HEK293 (cell line): Measurements from ENCODE around the gene ADI1.

Experiments
- CTCF ChIA-PET: fragments of 350-600 bp; formaldehyde crosslinking; extraction: SDS; loops from one replicate; lab custom pipeline; 2021; ENCODE audit warnings: antibody characterized with exemption; lab: Yijun Ruan, JAX
- POLR2A ChIA-PET: fragments of 300-600 bp; formaldehyde crosslinking; extraction: SDS; loops from one replicate; lab custom pipeline; 2020; ENCODE audit warnings: antibody characterized with exemption, inconsistent platforms; lab: Yijun Ruan, JAX
- H3K27ac ChIP-seq: fragments of 200-500 bp; sonication (Bioruptor generic); 2 replicates; pipeline ENCODE4 v1.5.1; 2014; ENCODE audit warnings: low read depth, low read length, control low read depth, inconsistent platforms; ENCODE audit errors: extremely low read depth
- H3K36me3 ChIP-seq, 2 experiments: fragments of 200-500 bp in 1 of 2; sonication (Bioruptor generic) in 1 of 2; 1 replicate in 1 of 2; 2 replicates in 1 of 2; pipeline ENCODE4 v1.5.1; 2014 to 2017; ENCODE audit warnings: inconsistent platforms in 2 of 2, low read length in 2 of 2; ENCODE audit not compliant: control insufficient read depth in 2 of 2, insufficient read depth in 1 of 2
- H3K4me1 ChIP-seq: fragments of 200-500 bp; sonication (Bioruptor generic); 2 replicates; pipeline ENCODE4 v1.5.1; 2014; ENCODE audit warnings: mild to moderate bottlenecking, low read length, inconsistent platforms; ENCODE audit not compliant: control insufficient read depth, insufficient read depth
- H3K4me3 ChIP-seq: 2 replicates; pipeline ENCODE4 v1.5.1; 2011; ENCODE audit warnings: low read depth, mild to moderate bottlenecking, control low read depth, low read length, moderate library complexity
- H3K9me3 ChIP-seq: fragments of 200-500 bp; sonication (Bioruptor generic); 2 replicates; pipeline ENCODE4 v1.5.1; 2014; ENCODE audit warnings: low read depth, low read length, inconsistent platforms; ENCODE audit not compliant: control insufficient read depth, insufficient read depth
- KLF1 ChIP-seq: fragments of 450-650 bp; formaldehyde crosslinking; IDR thresholded peaks from 2 replicates; pipeline ENCODE4 v1.5.1; 2016; ENCODE audit warnings: missing biosample characterization, missing genetic modification characterization
- KLF10 ChIP-seq: fragments of 450-650 bp; IDR thresholded peaks from 2 replicates; pipeline ENCODE4 v1.5.1; 2018; ENCODE audit warnings: missing biosample characterization, mild to moderate bottlenecking, missing genetic modification characterization
- KLF7 ChIP-seq: fragments of 450-650 bp; formaldehyde crosslinking; IDR thresholded peaks from 2 replicates; pipeline ENCODE4 v1.5.1; 2016; ENCODE audit warnings: missing biosample characterization, missing genetic modification characterization, borderline replicate concordance
- KLF9 ChIP-seq: fragments of 450-650 bp; formaldehyde crosslinking; IDR thresholded peaks from 2 replicates; pipeline ENCODE4 v1.5.1; 2016; ENCODE audit warnings: missing biosample characterization, missing genetic modification characterization, low read depth
- REPIN1 ChIP-seq: fragments of 450-650 bp; formaldehyde crosslinking; IDR thresholded peaks from 2 replicates; pipeline ENCODE4 v1.5.1; 2017; ENCODE audit warnings: missing biosample characterization, missing genetic modification characterization, low read depth
- TCF7L2 ChIP-seq: IDR thresholded peaks from 2 replicates; pipeline ENCODE4 v1.6.1; 2011; ENCODE audit warnings: low read depth, mild to moderate bottlenecking, inconsistent platforms, low read length, moderate library complexity, borderline replicate concordance
- WT1 ChIP-seq: fragments of 450-650 bp; formaldehyde crosslinking; IDR thresholded peaks from 2 replicates; pipeline ENCODE4 v1.5.1; 2016; ENCODE audit warnings: missing biosample characterization, missing genetic modification characterization
- ZFP41 ChIP-seq: fragments of 450-650 bp; formaldehyde crosslinking; IDR thresholded peaks from 2 replicates; pipeline ENCODE4 v1.5.1; 2016; ENCODE audit warnings: missing biosample characterization, missing genetic modification characterization, borderline replicate concordance
- ZNF114 ChIP-seq: fragments of 450-650 bp; formaldehyde crosslinking; IDR thresholded peaks from 2 replicates; pipeline ENCODE4 v1.5.0; 2017; ENCODE audit warnings: missing biosample characterization, missing genetic modification characterization
- ZNF146 ChIP-seq: fragments of 450-650 bp; formaldehyde crosslinking; IDR thresholded peaks from 2 replicates; pipeline ENCODE4 v1.5.1; 2016; ENCODE audit warnings: missing biosample characterization, missing genetic modification characterization
- ZNF155 ChIP-seq: fragments of 450-650 bp; formaldehyde crosslinking; IDR thresholded peaks from 2 replicates; pipeline ENCODE4 v1.5.1; 2016; ENCODE audit warnings: missing biosample characterization, missing genetic modification characterization
- ZNF211 ChIP-seq: fragments of 450-650 bp; formaldehyde crosslinking; IDR thresholded peaks from 2 replicates; pipeline ENCODE4 v1.5.1; 2016; ENCODE audit warnings: low read depth, missing biosample characterization, missing genetic modification characterization
- ZNF311 ChIP-seq: fragments of 450-650 bp; formaldehyde crosslinking; IDR thresholded peaks from 2 replicates; pipeline ENCODE4 v1.5.1; 2017; ENCODE audit warnings: missing biosample characterization, missing genetic modification characterization, borderline replicate concordance
- ZNF366 ChIP-seq: fragments of 450-650 bp; formaldehyde crosslinking; conservative IDR thresholded peaks from 2 replicates; pipeline ENCODE4 v1.5.1; 2016; ENCODE audit warnings: missing biosample characterization, missing genetic modification characterization
- ZNF510 ChIP-seq: fragments of 450-650 bp; formaldehyde crosslinking; IDR thresholded peaks from 2 replicates; pipeline ENCODE4 v1.5.1; 2018; ENCODE audit warnings: mild to moderate bottlenecking, missing genetic modification characterization, missing biosample characterization; ENCODE audit not compliant: insufficient replicate concordance
- ZNF518A ChIP-seq: fragments of 450-650 bp; formaldehyde crosslinking; conservative IDR thresholded peaks from 2 replicates; pipeline ENCODE4 v1.5.1; 2016; ENCODE audit warnings: low read depth, missing biosample characterization, missing genetic modification characterization
- ZNF544 ChIP-seq: fragments of 450-650 bp; formaldehyde crosslinking; IDR thresholded peaks from 2 replicates; pipeline ENCODE4 v1.5.0; 2017; ENCODE audit warnings: missing biosample characterization, missing genetic modification characterization
- ZNF580 ChIP-seq: fragments of 450-650 bp; formaldehyde crosslinking; IDR thresholded peaks from 2 replicates; pipeline ENCODE4 v1.5.1; 2016; ENCODE audit warnings: missing biosample characterization, missing genetic modification characterization
- ZNF624 ChIP-seq: fragments of 450-650 bp; formaldehyde crosslinking; IDR thresholded peaks from 2 replicates; pipeline ENCODE4 v1.5.1; 2017; ENCODE audit warnings: missing biosample characterization, missing genetic modification characterization
- ZSCAN5A ChIP-seq: fragments of 450-650 bp; formaldehyde crosslinking; IDR thresholded peaks from 2 replicates; pipeline ENCODE4 v1.5.1; 2016; ENCODE audit warnings: missing biosample characterization, missing genetic modification characterization
- TF ChIP-seq, protein P1 (sequence below): fragments of 450-650 bp; formaldehyde crosslinking; IDR thresholded peaks from 2 replicates; pipeline ENCODE4 v1.5.1; 2017; ENCODE audit warnings: missing biosample characterization, mild to moderate bottlenecking, missing genetic modification characterization, moderate library complexity
- TF ChIP-seq, protein P2 (sequence below): fragments of 450-650 bp; formaldehyde crosslinking; IDR thresholded peaks from 2 replicates; pipeline ENCODE4 v1.5.1; 2016; ENCODE audit warnings: missing biosample characterization, missing genetic modification characterization, low read depth
- TF ChIP-seq, protein P3 (sequence below): fragments of 450-650 bp; formaldehyde crosslinking; IDR thresholded peaks from 2 replicates; pipeline ENCODE4 v1.5.1; 2017; ENCODE audit warnings: missing biosample characterization, missing genetic modification characterization

Gene ADI1

GRCh38 chr2:3505771-3506170, 13.6 kb downstream of the ADI1 start:
- H3K36me3 ChIP-seq: peaks cover 3 to 38% of the 10 kb centered on the region in 2 experiments
- TF ChIP-seq ZNF146 (tag by site-specific recombination) (no peak), KLF1 (tag by site-specific recombination) (peak; percentile 47; the same call in 1 of the 2 replicates), ZNF211 (tag by site-specific recombination) (no peak), KLF7 (tag by site-specific recombination) (no peak), KLF10 (no peak)
- TF ChIP-seq, protein P1, sequence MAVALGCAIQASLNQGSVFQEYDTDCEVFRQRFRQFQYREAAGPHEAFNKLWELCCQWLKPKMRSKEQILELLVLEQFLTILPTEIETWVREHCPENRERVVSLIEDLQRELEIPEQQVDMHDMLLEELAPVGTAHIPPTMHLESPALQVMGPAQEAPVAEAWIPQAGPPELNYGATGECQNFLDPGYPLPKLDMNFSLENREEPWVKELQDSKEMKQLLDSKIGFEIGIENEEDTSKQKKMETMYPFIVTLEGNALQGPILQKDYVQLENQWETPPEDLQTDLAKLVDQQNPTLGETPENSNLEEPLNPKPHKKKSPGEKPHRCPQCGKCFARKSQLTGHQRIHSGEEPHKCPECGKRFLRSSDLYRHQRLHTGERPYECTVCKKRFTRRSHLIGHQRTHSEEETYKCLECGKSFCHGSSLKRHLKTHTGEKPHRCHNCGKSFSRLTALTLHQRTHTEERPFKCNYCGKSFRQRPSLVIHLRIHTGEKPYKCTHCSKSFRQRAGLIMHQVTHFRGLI (tag by site-specific recombination): no peak
- H3K9me3 ChIP-seq: no peaks in the 10 kb centered on the region
- H3K4me3 ChIP-seq: no peak overlapping the region
- H3K27ac ChIP-seq: no peak overlapping the region
- H3K4me1 ChIP-seq: no peaks in the 10 kb centered on the region
- CTCF ChIA-PET: interaction anchor here (0.8 to 1.4 kb wide), 2 partner anchors 43 to 146 kb away, joined by 4 read pairs; no protein-coding TSS in a partner anchor
- POLR2A ChIA-PET: no interaction called here

DNA sequence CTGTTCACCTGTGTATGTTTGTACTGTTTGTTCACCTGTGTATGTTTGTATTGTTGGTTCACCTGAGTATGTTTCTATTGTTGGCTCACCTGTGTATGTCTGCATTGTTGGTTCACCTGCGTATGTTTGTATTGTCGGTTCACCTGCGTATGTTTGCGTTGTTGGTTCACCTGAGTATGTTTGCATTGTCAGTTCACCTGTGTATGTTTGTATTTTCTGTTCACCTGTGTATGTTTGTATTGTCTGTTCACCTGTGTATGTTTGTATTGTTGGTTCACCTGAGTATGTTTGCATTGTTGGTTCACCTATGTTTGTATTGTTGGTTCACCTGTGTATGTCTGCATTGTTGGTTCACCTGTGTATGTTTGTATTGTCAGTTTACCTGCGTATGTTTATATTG, 14.6 kb downstream of the ADI1 start:
- Histone ChIP-seq H3K9me3 (no peaks in the 10 kb centered on the region), H3K4me1 (no peaks in the 10 kb centered on the region), H3K4me3 (no peak overlapping the region), H3K36me3 (peaks cover 3 to 42% of the 10 kb centered on the region in 2 experiments), H3K27ac (no peak overlapping the region)
- POLR2A ChIA-PET: no interaction called here
- CTCF ChIA-PET: interaction anchor here (0.6 to 1.1 kb wide), 2 partner anchors 63 to 81 kb away, joined by 3 read pairs; no protein-coding TSS in a partner anchor
- TF ChIP-seq ZNF311 (no peak), ZNF624 (no peak), ZNF211 (tag by site-specific recombination) (no peak), REPIN1 (no peak), ZNF155 (no peak), KLF9 (tag by site-specific recombination) (no peak), ZNF580 (tag by site-specific recombination) (no peak), ZNF114 (tag by site-specific recombination) (no peak), ZNF544 (tag by site-specific recombination) (no peak), TCF7L2 (no peak), ZNF510 (tag by site-specific recombination) (no peak), ZFP41 (tag by site-specific recombination) (no peak), ZSCAN5A (tag by site-specific recombination) (no peak), ZNF366 (tag by site-specific recombination) (no peak), ZNF518A (tag by site-specific recombination) (no peak), WT1 (no peak)
- TF ChIP-seq, protein P2, sequence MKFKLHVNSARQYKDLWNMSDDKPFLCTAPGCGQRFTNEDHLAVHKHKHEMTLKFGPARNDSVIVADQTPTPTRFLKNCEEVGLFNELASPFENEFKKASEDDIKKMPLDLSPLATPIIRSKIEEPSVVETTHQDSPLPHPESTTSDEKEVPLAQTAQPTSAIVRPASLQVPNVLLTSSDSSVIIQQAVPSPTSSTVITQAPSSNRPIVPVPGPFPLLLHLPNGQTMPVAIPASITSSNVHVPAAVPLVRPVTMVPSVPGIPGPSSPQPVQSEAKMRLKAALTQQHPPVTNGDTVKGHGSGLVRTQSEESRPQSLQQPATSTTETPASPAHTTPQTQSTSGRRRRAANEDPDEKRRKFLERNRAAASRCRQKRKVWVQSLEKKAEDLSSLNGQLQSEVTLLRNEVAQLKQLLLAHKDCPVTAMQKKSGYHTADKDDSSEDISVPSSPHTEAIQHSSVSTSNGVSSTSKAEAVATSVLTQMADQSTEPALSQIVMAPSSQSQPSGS (tag by site-specific recombination): no peak
- TF ChIP-seq, protein P3, sequence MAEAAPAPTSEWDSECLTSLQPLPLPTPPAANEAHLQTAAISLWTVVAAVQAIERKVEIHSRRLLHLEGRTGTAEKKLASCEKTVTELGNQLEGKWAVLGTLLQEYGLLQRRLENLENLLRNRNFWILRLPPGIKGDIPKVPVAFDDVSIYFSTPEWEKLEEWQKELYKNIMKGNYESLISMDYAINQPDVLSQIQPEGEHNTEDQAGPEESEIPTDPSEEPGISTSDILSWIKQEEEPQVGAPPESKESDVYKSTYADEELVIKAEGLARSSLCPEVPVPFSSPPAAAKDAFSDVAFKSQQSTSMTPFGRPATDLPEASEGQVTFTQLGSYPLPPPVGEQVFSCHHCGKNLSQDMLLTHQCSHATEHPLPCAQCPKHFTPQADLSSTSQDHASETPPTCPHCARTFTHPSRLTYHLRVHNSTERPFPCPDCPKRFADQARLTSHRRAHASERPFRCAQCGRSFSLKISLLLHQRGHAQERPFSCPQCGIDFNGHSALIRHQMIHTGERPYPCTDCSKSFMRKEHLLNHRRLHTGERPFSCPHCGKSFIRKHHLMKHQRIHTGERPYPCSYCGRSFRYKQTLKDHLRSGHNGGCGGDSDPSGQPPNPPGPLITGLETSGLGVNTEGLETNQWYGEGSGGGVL (tag by site-specific recombination): no peak
